GM12801 (cell line): Measurements from ENCODE around the gene TMOD3.

Experiments
- CTCF ChIP-seq: IDR thresholded peaks from one replicate; pipeline ENCODE4 v1.5.1; 2011; ENCODE audit warnings: control low read depth; ENCODE audit not compliant: insufficient read length; ENCODE audit errors: extremely low read depth

TMOD3 gene

DNA sequence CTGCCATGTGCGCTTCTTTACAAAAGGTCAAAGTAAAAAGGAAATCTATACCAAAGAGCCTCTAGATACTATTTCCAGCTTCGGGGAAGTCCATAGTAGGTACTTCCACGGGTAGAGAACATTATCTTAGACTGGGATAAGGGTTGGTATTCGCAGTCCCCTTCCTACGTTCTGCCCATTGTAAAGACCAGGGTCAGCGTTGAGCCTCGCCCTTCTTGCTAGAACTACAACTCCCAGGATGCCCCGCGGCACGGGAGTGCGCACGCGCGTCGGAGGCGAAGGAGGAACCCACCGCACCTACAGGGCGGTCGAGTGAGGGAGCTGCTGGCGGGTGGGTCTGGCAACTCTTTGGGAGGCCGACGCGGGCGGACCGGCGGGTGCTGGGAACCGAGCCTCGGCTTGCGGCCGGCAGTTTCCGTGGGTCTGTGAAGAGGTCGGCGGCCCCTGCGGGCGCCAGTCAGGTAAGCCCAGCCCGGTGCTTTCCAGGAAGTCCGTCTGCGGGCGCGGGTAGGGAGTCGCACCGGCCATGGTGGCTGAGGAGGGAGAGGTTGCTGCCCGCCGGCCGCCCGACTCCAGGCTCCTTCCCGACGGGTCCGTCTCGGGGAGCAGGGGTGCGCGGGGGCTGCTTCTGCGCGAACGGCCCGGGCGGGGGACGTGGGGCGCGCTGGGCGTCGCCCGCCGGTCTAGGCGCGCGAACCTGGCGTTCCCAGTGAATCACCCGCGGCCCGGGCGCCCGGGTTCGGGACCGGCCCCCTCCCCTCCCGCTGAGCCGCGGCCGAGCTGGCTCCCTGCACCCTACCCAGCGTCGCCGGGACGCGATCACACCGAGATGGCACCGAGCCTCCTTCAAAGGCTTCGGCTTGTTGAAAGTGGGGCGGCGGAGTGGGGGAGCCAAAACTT lies at the start of gene TMOD3:
TSS of gene TMOD3 (plus strand) at position 278 of the 900 bp plus-strand sequence. CDS start 33,232 bp downstream, outside the sequence.
- TF ChIP-seq CTCF, result no peak

- no peak for TF ChIP-seq CTCF
These were observed 48.8 kb upstream of the TMOD3 start for GRCh38 chr15:51780636-51781035.

- TF ChIP-seq CTCF, result no peak
These were observed 47.9 kb upstream of the TMOD3 start for GRCh38 chr15:51781506-51781905.

DNA sequence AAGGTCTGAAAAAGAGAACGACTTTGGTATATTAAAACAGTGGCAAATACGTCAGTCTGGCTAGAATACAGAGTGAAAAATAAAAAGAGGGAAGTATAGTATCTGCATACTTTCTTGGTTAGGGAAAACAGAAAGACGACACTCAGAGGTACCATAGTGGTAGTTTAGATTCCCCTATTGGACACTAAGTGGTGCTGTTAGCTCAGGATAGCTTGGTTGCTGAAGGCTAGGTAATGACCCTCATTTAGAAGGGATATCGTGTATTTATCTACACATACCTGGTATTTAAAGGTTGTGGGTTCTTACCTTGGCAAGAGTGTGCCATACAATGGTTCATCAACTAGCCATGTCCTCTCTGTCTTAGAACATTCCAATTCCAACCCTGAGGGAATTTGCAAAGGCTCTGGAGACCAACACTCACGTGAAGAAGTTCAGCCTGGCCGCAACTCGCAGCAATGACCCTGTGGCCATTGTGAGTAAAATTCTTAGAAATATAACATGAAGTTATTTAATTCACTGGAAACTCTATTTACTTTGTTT lies 47.0 kb upstream of the TMOD3 start:
- no peak for TF ChIP-seq CTCF

- TF ChIP-seq CTCF, result no peak
These were observed 45.5 kb upstream of the TMOD3 start for GRCh38 chr15:51783967-51784366.

DNA sequence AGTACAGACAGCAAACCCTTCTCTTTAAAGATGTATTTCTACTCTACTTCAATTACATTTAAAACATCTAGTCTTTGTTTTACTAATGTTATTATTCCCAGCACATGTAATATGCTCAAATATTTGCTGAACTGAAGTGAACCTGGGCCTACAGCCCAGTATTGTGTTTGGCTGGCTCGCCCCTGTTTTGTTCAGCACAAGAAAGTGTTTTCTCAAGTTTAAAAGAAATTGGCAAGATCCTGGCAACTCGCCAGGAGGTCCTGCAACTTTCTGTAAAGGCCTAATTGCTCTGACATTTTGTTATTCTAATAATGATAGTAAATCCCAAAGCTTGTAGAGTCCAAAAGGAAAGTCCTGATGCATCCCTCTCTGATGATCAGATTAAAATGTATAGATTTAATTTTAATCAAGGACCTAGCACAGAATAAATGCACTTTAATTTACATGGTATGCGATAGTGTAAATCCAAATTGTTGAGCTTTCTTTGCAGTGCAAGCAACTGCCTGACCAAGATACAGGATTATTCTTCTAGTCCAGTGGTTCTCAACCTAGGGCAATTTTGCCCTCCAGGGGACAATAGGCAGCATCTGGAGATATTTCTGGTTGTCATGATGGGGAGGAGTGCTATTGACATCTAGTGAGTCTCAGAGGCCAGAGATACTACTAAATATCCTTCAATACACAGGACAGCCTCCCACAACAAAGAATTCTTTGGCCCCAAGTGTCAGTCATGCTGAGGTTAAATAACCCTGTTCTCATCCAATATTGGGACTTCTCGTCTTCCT lies 35.7 kb upstream of the TMOD3 start:
- no peak for TF ChIP-seq CTCF

DNA sequence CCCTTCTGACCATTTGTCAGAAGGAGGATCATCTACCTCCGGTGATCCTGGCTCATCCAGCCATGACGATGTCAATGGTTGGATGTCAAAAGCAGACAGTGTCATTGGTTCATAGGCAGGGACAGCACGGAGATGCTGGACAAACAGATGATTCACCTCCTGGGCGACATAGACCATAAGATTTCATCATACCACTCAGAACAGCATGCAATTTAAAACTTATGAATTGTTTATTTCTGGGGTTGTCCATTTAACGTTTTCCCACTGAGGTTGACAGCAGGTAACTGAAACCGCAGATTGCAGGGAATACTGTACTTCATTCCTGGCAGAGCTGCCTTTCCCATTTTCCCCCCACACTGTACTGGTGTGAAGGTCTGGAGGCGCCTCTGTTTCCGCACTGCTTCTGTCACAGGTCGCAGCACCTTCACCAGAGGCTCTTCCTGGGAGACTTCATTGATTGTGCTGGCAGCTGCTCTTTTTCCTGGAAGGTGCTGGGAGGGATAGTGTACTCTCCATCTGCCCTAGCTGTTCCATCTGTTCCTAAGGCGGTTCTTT lies 32.5 kb upstream of the TMOD3 start:
- no peak for TF ChIP-seq CTCF
